ENCODE results near the gene VWA1. TPM values are rescaled to one million over a fixed set of nuclear protein-coding genes. Genes with fewer than 3 reads are reported as not detected.

Gene VWA1
- total RNA-seq, 1 experiment from 2014 or later, result 35.5 TPM

DNA sequence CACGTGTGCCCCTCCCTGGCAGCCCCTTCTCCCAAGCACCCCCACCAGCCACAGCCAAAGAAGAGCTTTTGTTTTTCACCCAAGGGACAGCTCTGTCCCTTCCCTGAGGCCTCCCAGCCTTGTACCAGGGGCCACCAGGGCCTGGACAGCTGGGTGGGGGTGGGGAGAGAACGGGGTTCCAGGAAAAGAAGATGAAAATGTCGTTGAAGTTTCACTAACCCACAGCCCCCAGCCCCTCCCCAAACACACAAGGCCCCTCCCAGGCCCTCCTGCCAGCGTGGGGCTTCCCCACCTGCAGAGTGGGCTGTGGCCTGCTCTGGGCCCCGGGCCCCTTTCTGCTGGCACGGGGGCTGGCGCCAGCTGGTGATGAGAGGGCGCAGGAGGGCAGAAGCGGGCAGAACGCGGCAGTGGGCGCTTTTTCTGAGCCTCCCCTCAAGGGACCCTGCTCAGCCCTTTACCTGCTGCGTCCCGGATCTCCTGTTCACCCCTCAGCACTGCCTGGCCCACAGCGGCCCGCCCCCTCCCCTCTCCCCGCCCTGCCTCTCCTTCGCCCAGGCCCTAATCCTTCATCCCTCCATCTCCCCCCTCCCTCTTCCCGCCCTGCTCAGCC lies 8.9 kb upstream of the VWA1 start:
- no peak overlapping the region for H3K27ac Mint-ChIP-seq

DNA sequence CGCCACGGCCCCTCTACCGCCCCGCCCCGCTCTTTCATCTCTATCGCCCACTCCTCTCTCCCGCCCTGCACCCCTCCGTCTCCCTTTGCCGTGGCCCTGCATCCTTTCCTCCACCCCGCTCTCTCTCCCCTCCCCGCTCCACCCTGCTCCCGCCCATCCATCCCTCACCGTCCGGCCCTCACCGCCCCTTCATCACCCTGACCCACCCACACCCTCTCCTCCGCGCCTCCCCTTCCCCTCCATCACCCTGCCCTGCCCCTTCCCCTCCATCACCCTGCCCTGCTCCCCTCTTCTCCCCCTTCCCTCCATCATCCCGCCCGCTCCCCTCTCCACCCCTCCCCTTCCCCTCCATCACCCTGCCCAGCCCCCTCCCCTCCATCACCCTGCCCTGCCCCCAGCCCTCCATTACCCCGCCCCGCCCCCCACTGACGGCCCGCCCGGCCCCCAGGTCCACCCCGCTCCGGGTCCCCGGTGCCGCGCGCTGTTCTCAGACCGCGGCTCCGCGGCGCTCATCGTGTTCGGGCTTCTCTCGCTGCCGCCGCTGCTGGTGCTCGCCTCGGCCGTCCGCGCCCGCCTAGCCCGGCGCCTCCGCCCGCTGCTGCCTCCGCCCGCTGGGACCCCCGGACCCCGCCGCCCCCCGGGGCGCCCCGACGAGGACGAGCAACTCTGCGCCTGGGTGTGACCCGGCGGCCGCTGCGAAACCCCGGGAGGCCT lies 8.2 kb upstream of the VWA1 start:
- Mint-ChIP-seq H3K27ac (no peak overlapping the region), H3K9me3 (no peaks in the 10 kb centered on the region), H3K4me1 (peaks cover 38% of the 10 kb centered on the region), H3K36me3 (no peaks in the 10 kb centered on the region), H3K27me3 (ENCODE audit: low read depth) (no peaks in the 10 kb centered on the region), H3K4me3 (no peak overlapping the region)
- DNase-seq (ENCODE audit: low spot score), result peak; percentile 48
- CTCF ChIA-PET, result no interaction called here
- POLR2A ChIA-PET, result interaction anchor here (1.3 kb wide), 1 partner anchor 20 kb away, joined by 3 read pairs; no protein-coding TSS in a partner anchor
- no peak for ATAC-seq
- TF ChIP-seq ELF4 (CRISPR knock-in tag; IDR thresholded peaks at IDR 0.05; ENCODE audit: low read depth) (no peak), RORB (CRISPR knock-in tag; IDR thresholded peaks at IDR 0.05) (no peak), MYBL2 (CRISPR knock-in tag; IDR thresholded peaks at IDR 0.05) (no peak), CBFB (CRISPR knock-in tag; IDR thresholded peaks at IDR 0.05; ENCODE audit: low read depth) (no peak)
- TF ChIP-seq, protein P1, sequence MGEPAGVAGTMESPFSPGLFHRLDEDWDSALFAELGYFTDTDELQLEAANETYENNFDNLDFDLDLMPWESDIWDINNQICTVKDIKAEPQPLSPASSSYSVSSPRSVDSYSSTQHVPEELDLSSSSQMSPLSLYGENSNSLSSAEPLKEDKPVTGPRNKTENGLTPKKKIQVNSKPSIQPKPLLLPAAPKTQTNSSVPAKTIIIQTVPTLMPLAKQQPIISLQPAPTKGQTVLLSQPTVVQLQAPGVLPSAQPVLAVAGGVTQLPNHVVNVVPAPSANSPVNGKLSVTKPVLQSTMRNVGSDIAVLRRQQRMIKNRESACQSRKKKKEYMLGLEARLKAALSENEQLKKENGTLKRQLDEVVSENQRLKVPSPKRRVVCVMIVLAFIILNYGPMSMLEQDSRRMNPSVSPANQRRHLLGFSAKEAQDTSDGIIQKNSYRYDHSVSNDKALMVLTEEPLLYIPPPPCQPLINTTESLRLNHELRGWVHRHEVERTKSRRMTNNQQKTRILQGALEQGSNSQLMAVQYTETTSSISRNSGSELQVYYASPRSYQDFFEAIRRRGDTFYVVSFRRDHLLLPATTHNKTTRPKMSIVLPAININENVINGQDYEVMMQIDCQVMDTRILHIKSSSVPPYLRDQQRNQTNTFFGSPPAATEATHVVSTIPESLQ (CRISPR knock-in tag; IDR thresholded peaks at IDR 0.05), result no peak
- TF ChIP-seq, protein P2, sequence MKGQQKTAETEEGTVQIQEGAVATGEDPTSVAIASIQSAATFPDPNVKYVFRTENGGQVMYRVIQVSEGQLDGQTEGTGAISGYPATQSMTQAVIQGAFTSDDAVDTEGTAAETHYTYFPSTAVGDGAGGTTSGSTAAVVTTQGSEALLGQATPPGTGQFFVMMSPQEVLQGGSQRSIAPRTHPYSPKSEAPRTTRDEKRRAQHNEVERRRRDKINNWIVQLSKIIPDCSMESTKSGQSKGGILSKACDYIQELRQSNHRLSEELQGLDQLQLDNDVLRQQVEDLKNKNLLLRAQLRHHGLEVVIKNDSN (CRISPR knock-in tag; IDR thresholded peaks at IDR 0.05), result no peak
- TF ChIP-seq, protein P3, sequence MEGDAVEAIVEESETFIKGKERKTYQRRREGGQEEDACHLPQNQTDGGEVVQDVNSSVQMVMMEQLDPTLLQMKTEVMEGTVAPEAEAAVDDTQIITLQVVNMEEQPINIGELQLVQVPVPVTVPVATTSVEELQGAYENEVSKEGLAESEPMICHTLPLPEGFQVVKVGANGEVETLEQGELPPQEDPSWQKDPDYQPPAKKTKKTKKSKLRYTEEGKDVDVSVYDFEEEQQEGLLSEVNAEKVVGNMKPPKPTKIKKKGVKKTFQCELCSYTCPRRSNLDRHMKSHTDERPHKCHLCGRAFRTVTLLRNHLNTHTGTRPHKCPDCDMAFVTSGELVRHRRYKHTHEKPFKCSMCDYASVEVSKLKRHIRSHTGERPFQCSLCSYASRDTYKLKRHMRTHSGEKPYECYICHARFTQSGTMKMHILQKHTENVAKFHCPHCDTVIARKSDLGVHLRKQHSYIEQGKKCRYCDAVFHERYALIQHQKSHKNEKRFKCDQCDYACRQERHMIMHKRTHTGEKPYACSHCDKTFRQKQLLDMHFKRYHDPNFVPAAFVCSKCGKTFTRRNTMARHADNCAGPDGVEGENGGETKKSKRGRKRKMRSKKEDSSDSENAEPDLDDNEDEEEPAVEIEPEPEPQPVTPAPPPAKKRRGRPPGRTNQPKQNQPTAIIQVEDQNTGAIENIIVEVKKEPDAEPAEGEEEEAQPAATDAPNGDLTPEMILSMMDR (IDR thresholded peaks at IDR 0.05), result no peak
- TF ChIP-seq, protein P4, sequence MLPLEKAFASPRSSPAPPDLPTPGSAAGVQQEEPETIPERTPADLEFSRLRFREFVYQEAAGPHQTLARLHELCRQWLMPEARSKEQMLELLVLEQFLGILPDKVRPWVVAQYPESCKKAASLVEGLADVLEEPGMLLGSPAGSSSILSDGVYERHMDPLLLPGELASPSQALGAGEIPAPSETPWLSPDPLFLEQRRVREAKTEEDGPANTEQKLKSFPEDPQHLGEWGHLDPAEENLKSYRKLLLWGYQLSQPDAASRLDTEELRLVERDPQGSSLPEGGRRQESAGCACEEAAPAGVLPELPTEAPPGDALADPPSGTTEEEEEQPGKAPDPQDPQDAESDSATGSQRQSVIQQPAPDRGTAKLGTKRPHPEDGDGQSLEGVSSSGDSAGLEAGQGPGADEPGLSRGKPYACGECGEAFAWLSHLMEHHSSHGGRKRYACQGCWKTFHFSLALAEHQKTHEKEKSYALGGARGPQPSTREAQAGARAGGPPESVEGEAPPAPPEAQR (CRISPR knock-in tag; IDR thresholded peaks at IDR 0.05), result no peak
- TF ChIP-seq, protein P5, sequence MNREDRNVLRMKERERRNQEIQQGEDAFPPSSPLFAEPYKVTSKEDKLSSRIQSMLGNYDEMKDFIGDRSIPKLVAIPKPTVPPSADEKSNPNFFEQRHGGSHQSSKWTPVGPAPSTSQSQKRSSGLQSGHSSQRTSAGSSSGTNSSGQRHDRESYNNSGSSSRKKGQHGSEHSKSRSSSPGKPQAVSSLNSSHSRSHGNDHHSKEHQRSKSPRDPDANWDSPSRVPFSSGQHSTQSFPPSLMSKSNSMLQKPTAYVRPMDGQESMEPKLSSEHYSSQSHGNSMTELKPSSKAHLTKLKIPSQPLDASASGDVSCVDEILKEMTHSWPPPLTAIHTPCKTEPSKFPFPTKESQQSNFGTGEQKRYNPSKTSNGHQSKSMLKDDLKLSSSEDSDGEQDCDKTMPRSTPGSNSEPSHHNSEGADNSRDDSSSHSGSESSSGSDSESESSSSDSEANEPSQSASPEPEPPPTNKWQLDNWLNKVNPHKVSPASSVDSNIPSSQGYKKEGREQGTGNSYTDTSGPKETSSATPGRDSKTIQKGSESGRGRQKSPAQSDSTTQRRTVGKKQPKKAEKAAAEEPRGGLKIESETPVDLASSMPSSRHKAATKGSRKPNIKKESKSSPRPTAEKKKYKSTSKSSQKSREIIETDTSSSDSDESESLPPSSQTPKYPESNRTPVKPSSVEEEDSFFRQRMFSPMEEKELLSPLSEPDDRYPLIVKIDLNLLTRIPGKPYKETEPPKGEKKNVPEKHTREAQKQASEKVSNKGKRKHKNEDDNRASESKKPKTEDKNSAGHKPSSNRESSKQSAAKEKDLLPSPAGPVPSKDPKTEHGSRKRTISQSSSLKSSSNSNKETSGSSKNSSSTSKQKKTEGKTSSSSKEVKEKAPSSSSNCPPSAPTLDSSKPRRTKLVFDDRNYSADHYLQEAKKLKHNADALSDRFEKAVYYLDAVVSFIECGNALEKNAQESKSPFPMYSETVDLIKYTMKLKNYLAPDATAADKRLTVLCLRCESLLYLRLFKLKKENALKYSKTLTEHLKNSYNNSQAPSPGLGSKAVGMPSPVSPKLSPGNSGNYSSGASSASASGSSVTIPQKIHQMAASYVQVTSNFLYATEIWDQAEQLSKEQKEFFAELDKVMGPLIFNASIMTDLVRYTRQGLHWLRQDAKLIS (CRISPR knock-in tag; IDR thresholded peaks at IDR 0.05; ENCODE audit: borderline replicate concordance), result no peak
- TF ChIP-seq, protein P6, sequence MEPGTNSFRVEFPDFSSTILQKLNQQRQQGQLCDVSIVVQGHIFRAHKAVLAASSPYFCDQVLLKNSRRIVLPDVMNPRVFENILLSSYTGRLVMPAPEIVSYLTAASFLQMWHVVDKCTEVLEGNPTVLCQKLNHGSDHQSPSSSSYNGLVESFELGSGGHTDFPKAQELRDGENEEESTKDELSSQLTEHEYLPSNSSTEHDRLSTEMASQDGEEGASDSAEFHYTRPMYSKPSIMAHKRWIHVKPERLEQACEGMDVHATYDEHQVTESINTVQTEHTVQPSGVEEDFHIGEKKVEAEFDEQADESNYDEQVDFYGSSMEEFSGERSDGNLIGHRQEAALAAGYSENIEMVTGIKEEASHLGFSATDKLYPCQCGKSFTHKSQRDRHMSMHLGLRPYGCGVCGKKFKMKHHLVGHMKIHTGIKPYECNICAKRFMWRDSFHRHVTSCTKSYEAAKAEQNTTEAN (CRISPR knock-in tag; IDR thresholded peaks at IDR 0.05), result no peak

More for the DNA sequence above, 8.9 kb upstream of the VWA1 start:
- Mint-ChIP-seq H3K9me3 (no peaks in the 10 kb centered on the region), H3K4me1 (peaks cover 40% of the 10 kb centered on the region), H3K4me3 (peak overlapping the region; percentile 60), H3K36me3 (no peaks in the 10 kb centered on the region), H3K27me3 (ENCODE audit: low read depth) (no peaks in the 10 kb centered on the region)
- ChIA-PET POLR2A (interaction anchor here (1.3 kb wide), 1 partner anchor 19 kb away, joined by 3 read pairs; no protein-coding TSS in a partner anchor), CTCF (interaction anchor here (1.2 to 1.8 kb wide), 3 partner anchors 14 to 363 kb away, joined by 3 to 7 read pairs (median 4); no protein-coding TSS in a partner anchor)
- DNase-seq (ENCODE audit: low spot score) (peak; percentile 18), ATAC-seq (peak; percentile 8)
- TF ChIP-seq ZNF416 (CRISPR knock-in tag; IDR thresholded peaks at IDR 0.05) (no peak), FOXP4 (CRISPR knock-in tag; IDR thresholded peaks at IDR 0.05) (no peak), JAZF1 (CRISPR knock-in tag; IDR thresholded peaks at IDR 0.05) (no peak), ZNF317 (CRISPR knock-in tag; IDR thresholded peaks at IDR 0.05; ENCODE audit: borderline replicate concordance, low read depth) (no peak)
- TF ChIP-seq, protein P7, sequence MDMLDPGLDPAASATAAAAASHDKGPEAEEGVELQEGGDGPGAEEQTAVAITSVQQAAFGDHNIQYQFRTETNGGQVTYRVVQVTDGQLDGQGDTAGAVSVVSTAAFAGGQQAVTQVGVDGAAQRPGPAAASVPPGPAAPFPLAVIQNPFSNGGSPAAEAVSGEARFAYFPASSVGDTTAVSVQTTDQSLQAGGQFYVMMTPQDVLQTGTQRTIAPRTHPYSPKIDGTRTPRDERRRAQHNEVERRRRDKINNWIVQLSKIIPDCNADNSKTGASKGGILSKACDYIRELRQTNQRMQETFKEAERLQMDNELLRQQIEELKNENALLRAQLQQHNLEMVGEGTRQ (CRISPR knock-in tag; IDR thresholded peaks at IDR 0.05), result no peak
- TF ChIP-seq, protein P8, sequence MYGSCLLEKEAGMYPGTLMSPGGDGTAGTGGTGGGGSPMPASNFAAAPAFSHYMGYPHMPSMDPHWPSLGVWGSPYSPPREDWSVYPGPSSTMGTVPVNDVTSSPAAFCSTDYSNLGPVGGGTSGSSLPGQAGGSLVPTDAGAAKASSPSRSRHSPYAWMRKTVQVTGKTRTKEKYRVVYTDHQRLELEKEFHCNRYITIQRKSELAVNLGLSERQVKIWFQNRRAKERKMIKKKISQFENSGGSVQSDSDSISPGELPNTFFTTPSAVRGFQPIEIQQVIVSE (CRISPR knock-in tag; IDR thresholded peaks at IDR 0.05; ENCODE audit: borderline replicate concordance), result no peak
